GM21737 (cell line): ENCODE measurements around the gene MS4A10.
"Not testable (repeated sequence)": the region's sequence is repeated elsewhere in the genome, so short reads cannot be mapped to it uniquely, and the experiment has no call there.

Source experiments
- ATAC-seq: cut with Tn5 transposase; IDR thresholded peaks from one replicate; pipeline ENCODE4 v1.9.1; 2021; ENCODE audit warnings: mild to moderate bottlenecking, moderate library complexity; ENCODE audit not compliant: unreplicated experiment

Gene MS4A10

DNA sequence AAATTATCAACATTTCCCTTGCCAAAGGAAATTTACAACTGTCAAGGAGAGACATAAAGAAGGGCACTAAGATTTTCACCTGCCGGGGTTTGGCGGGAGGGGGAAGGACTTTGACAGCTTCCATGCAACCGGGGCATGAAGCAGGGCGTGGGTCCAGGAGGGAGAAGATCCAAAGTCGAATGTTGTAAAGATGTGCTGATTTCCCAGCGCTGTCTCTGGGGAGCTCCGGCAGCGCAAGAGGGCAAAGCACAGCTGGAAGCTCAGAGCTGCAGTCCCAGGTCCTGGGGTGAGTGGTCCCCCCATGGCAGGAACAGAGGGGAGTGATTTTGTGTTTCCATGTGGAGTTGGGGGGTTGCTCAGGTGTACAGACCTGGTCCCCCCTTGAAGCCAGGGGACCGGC is at the start of gene MS4A10:
TSS of gene MS4A10 (plus strand) at position 198 of the 400 bp plus-strand sequence. CDS start 5,003 bp downstream, outside the sequence.
- no peak for ATAC-seq

DNA sequence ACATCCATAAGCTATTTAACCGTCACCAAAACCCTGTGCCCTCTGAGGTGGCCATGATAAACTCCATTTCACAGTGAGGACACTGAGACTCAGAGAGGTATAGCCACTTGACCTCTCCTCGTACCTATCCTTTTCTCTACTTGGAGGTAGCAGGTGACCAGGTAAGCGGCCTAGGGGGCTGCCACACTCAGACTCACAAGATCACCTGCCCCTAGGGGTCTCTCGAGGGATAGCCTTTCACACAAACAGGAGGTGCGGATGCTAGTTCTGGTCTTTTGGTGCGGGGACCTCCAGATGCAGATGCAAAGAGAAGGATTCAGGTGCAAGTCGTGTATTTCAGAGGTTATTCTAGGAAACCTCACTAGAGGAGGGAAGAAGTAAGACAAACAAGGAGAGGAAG is 46.0 kb upstream of the MS4A10 start:
- ATAC-seq: no peak

DNA sequence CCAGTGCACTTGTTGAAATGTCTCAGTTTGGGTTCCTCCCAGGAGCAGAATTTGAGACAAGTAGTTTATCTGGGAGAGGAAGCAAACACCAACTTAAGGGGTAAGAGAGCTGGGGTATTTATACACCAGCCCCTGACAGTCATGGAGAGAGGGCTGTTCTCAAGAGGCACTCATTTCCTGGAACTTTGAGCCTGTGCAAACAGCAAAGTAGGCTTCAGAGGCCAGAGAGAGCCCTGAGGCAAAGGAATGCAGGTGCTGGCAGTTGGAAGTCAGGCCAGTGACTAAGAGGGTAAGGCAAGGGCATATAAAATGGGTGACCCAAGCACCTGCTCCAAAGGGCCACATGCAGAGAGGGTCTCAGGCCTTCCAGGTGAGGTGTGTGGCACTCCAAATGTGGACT is 44.6 kb upstream of the MS4A10 start:
- ATAC-seq: no peak

DNA sequence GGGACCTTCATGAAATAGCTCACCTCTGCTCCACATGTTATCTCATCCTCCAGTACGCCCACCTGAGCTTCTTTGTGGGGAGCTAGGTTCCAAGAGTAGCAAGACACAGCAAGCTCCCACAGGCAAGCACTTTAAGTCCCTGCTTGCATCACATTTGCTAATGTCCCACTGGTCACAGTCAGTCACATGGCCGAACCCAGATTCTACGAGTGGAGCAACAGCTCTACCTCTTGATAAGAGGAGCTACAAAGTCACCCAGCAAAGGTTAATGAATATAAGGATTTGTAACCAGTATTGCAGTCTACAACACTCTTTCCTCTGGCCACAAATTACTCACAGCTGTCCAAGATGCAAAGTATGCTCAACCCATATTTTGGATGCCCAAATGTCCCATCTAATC is 43.7 kb upstream of the MS4A10 start:
- no peak for ATAC-seq

DNA sequence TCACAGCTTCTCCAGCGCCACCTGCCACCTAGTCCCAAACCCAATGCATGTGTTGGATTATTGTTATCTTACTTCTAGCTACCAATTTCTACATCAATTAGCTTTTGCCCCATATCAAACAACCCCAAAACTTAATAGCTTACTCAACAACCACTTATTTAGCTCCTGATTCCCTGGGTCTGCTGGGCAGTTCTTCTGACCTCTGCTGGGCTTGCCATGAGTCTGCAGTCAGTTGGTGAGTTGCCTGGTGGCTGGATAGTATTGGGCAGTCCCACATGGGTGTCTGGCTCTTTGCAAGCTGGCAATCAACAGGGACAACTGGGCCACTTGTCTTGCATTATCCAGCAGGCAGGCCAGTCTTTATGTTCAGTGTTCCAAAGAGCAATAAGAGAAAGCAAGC is 42.1 kb upstream of the MS4A10 start:
- no peak for ATAC-seq

DNA sequence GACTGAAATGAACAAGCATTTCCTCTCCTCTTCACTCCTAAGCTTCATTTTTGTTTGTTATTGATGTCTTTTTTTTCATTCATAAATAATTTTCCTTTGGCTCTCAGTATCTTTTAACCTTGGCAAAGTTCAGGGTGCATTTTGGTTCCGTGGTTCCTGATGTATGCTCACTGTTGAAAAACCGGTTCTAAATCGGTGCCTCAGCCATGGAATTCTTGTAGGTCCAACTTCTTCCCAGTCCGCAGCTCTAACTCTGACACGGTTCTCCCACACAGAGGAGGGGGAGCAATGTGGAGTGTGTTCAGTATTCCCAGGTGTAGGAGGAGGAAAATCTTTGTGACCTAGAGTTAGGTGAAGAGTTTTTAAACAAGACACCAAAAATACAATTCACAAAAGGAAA is 41.0 kb upstream of the MS4A10 start:
- ATAC-seq: no peak

DNA sequence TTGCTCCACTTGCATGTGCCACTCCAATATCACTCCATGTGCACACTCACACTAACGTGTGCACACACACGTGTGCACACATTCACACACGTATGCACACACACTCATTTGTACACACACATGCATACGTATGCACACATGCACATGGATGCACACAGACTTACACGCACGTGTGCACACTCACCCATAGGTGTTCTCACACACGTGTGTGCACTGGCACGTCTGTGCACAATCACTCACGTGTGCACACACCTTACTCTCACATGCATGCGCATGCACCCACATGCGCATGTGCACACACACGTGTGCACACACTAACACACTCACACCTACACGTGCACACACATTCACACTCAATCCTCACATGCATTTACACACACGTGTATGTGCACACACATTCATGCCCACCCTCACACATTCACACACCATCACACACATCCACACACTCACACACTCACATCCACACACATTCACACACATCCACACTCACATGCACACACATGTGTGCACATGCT is 37.7 kb upstream of the MS4A10 start:
- ATAC-seq: no peak

DNA sequence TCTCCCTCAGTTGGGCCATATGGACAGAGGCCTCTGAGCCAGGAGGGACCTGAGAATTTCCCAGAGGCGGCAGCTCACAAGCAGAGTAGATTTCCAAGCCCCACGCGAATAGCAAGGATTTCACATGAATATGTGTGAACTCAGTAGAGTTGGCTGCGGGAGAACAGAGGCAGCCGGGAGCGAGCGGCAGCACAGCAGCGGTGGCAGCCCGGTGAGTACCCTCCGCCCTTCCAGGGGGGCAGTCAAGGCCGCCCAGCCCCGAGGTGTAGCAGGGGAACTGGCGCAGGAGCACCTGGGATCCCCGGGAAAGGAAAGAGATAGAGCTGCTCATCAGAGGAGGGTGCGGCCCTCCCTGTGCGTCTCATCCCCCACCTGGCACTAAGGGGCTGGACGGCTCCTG is 36.9 kb upstream of the MS4A10 start:
- no peak for ATAC-seq

DNA sequence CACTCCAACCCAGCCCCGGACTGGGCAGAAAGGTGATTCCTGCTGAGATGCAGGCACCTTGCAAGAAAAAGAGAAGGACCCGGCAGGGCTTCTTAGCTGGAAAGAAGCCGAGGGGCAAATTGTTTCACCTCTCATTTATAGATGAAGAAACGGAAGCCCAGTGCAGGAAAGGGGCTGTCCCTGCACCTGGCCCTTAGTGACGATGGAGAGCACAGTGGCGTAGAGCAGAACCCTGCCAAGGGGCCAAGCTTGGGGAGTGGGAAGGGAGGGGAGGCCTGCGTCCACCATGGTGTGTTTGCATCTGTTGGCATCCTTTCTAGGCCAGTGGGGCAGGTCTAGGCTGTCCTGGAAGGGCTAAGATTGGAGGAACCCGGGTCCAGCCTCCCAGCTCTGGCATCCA is 36.3 kb upstream of the MS4A10 start:
- no peak for ATAC-seq

DNA sequence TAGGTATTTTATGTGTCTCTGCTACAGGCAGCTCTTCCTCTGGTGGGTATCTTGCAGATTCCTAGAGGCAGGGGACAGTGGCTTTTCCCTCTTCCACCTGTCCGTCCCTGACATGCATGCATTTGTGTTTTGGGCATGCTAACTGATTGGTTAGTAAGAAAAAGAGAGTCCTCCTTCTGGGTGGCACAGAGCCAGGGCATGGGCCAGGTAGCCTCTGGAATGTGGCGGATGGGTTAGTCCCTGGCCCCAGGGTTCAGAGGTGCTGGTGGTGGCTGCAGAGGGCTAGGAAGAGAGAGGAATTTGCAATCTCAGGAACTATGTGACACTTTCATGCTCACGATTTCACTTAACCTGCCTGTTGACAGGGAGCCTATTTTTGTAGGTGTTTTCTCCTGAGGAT is 34.2 kb upstream of the MS4A10 start:
- no peak for ATAC-seq

DNA sequence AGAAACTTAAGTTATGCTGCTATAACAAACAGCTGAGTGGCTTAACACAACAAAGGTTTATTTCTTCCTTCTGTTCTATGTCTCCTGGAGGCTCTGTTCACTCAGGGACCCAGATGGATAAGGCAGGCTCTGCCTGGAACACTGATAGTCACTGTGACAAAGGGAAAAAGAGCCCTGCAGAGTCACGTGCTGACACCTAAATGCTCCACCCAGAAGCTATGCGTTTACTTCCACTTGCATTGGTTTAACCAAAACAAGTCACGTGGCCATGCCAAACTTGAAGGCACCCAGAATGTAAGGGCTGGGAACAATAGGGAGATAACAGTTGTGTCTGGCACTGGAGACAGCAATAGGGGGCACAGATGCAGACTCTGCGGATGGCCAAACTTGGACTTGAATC is 31.8 kb upstream of the MS4A10 start:
- ATAC-seq: no peak

DNA sequence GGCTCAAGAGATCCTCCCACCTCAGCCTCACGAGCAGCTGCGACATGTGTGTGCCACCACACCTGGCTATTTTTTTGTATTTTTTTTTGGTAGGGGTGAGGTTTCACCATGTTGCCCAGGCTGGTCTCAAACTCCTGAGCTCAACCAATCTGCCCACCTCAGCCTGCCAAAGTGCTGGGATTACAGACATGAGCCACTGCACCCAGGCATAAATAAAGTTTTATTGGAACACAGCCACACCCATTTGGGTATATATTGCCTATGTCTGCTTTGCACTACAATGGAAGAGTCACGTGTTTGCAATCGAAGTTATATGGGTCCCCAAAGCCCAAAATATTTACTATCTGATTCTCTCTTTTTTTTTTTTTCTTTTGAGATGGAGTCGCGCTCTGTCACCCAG is 30.2 kb upstream of the MS4A10 start:
- no peak for ATAC-seq

DNA sequence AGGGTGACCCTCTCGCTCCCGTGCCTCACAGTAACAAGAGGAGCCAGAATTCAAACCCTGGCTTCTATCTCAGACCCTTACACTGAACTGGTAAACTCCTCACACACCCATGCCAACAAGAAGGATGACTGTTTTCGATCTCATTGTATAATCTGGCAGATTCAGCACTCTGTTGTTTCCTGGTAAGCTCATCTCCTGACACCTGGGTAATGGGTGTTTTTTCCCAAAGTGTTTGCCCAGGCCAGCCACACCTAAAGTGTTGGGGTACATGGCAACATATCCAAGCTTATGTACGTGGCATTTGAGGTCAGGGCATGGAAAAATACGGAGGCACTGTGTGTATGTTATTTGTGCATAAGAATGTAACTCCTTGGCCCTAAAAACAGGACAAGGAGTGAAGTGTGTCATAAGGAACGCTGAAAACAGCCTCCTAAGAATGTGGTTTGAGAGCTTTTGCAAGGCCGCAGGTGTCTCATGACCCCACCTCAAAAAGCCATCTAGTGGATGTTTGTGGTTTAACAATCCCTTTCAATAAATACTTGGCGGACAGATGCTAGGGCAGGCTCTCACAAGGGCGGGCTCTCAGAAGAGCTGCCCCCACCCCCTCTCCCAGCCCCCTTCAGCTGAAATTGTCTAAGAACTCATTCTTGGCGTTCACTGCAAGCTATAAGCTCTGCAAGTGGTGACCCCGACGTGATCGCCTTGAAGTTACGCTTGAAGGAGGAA is 28.7 kb upstream of the MS4A10 start, which contains the start of gene MS4A15:
TSS of gene MS4A15 (plus strand) at position 561 of the 726 bp plus-strand sequence. CDS start 6,867 bp downstream, outside the sequence.
- ATAC-seq: no peak

DNA sequence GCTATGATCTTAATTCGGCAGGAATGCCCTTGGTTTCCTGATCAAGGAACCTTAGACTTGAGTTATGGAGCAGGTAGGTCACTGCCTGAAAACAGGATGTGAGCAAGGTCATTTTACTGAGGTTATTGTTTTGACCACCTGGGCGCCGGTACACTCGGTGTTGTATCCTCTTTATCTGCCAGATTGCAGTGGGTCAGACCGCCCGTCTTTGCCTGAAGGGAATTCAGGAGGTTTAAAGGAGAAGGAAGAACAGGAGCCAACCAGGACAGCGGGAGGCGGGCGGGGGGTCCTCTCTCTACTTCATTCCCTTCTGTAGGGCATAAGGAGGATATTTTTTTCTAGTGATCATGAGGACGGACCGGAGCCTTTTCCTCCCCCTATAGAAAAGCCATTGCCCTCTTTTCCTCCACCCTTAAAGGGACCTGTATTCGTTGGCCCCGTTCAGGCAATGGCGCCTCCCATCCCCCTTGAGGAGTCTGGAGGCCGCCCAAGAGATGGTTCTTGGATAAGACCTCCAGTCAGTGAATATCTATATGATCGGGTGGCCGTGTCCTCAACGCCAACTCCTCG is 27.8 kb upstream of the MS4A10 start:
- ATAC-seq: no peak

DNA sequence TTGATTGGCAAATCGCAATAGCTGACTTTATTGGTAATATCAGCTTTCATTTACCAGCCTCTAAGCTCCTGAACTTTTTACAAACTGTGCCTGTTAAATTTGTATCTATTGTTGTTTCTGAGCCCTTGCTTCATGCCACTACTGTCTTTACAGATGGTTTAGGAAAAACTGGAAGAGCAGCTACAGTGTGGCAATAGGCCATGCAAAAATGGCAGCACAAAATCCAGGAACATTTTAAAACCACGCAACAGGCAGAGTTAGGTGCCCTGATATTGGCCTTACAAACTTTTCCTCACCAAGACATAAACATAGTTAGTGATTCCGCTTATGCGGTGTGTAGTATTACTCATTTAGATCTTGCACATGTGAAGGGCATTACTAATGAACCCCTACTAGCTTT is 26.5 kb upstream of the MS4A10 start:
- not testable (repeated sequence) for ATAC-seq

DNA sequence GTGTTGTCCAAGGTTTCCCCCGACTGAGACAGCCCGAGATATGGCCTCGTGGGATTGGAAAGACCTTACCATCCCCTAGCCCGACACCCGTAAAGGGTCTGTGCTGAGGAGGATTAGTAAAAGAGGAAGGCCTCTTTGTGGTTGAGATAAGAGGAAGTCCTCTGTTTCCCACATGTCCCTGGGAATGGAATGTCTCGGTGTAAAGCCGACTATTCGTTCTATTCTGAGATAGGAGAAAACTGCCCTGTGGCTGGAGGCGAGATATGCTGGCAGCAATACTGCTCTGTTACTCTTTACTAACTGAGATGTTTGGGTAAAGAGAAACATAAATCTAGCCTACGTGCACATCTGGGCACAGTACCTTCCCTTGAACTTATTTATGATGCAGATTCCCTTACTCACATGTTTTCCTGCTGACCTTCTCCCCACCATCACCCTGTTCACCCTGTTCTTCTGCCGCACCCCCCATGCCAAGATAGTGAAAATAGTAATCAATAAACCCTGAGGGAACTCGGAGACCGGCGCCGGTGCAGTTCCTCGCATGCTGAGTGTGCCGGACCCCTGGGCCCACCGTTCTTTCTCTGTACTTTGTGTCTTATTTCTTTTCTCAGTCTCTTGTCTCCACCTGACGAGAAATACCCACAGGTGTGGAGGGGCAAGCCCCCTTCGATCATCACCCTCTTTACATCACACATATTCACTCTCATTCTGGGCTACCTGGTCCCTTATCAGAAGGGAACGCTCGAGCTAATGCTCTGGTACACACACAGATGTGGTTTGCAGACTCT is 25.5 kb upstream of the MS4A10 start:
- ATAC-seq: not testable (repeated sequence)

DNA sequence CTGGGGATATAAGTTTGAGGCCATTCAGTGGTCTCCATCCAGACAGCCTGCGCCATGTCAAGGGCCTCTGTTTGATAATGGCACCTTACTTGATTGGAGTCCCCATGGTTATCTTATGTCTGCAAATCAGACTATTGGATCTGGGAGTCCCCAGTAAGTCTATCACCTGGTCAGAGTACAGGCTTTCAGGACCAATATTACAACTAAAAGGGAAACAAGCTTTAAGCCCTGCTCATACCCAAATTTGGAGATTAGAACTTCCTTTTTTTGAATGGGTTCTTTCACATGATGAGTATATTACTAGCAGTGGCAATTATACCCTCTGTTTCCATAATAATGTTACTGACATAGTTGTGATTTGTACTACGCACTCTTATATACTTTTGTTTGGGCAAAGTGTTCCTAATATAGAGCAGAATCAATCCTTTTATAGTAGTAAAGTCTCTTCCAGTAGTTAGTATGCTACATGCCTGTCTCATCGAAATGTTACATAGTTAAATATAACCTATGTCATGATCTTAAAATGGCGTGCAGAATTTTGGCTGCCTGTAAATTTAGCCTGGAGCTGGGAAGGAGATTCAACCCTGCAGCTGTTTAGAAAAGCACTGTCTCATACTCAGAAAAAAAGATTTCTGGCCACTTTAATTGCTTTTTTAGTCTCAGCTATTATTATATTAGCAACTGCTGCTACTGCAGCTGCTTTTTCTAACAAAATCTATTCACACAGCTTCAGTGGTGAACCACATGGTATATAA is 23.5 kb upstream of the MS4A10 start:
- no peak for ATAC-seq

DNA sequence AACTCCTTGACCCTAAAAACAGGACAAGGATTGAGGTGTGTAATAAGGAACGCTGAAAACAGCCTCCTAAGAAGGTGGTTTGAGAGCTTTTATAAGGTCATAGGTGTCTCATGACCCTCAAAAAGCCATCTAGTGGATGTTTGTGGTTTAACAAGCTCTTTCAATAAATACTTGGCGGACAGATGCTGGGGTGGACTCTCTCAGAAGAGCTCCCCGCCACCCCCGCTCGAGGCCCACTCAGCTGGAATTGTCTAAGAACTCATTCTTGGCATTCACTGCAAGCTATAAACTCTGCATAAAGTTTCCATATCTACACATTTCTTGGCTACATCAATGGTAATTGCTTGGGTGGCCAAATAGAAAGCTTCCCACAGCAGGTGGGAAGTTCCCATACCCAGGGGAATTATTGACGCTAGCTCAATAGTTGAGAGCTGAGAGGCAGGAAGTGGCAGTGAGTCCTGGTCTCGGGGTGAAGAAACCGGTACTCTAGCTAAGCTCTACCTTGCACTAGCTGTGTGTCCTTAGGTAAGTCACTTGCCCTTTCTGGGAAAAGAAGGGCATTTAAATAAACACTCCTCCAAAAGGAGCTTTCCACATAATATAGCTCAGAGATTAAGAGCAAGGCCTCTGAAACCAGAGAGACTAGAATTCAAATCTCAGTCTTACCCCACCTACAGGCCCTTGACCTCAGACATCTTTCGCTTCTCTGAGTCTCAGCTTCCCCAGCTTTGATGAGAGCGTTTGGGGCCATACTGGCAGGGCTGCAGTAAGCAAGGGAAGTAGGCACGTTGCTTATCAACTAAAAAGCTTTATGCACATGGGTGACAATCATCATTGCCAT is 22.1 kb upstream of the MS4A10 start:
- peak; percentile 66 for ATAC-seq

DNA sequence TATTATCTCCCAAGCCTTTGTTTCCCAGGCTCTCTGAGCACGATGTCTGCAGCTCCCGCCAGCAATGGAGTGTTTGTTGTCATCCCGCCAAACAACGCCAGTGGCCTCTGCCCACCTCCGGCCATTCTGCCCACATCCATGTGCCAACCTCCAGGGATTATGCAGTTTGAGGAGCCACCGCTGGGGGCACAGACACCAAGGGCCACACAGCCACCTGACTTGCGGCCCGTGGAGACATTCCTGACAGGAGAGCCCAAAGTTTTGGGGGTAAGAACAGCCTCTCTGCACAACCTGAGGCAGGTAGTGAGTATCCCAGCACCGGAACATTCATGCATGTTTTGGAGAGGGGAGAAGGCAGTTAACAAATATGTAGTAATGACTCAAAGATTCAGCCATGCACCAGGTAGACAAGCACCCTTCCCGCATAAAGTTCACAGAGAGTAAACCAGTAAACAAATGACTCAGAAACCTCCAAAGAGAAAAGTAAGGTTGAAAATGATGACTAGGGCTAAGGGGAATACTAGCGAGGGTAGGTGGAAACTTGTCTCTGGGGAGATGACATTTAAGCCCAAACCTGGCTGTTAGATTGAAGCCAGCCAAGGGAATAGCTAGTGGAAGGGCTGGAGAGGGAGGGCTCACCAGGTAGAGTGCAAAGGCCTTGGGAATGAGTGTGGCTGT is 21.3 kb upstream of the MS4A10 start:
- ATAC-seq: no peak

DNA sequence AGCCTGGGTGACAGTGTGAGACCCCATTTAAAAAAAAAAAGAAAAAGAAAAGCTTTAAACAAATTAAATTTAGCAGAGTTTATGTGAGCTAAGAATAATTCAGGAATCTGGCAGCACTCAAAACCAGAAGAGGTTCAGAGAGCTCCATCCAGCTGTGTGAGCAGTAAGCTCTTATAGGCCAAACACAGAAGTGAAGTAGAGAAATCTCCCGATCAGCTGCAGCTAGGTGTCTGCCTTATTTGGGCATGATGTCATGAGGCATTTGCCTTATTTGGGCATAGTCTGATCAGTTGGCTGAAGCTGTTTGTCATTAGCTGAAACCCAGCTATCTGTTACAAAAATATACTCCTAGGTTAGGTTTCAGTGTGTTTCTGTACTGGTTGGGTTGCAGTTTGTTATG is 20.3 kb upstream of the MS4A10 start:
- peak; percentile 42 for ATAC-seq
